ENCODE measurements around the gene OR5H2.

OR5H2 gene

GRCh38 chr3:98282205-98282604 is at the start of gene OR5H2:
Gene OR5H2, plus strand, starts transcription at chr3:98282505. Its CDS starts 398 bp downstream, at chr3:98282903.
- H3K36me3 ChIP-seq (ENCODE audit: control insufficient read depth, insufficient read depth, low read length): no peaks in the 10 kb centered on the region
- H2AFZ ChIP-seq: no peak within 1 kb of the TSS
- no peak within 1 kb of the TSS for H3K4me2 ChIP-seq (ENCODE audit: low read length)
- no peaks in the 10 kb centered on the region for H3K27me3 ChIP-seq (ENCODE audit: control insufficient read depth, insufficient read depth, low read length)
- no peaks in the 10 kb centered on the region for H3K9me3 ChIP-seq (ENCODE audit: control insufficient read depth, low read length)
- H3K9ac ChIP-seq: no peak within 1 kb of the TSS
- no peak within 1 kb of the TSS for H3K27ac ChIP-seq
- H3K4me3 ChIP-seq (ENCODE audit: low read depth, low read length): no peak within 1 kb of the TSS
- no peak for TF ChIP-seq CTCF (IDR thresholded peaks at IDR 0.05)
- H3K4me1 ChIP-seq: no peaks in the 10 kb centered on the region
- H3K79me2 ChIP-seq: no peaks in the 10 kb centered on the region

GRCh38 chr3:98233468-98233867 is 48.8 kb upstream of the OR5H2 start:
- no peaks in the 10 kb centered on the region for H3K36me3 ChIP-seq (ENCODE audit: control insufficient read depth, insufficient read depth, low read length)
- no peak overlapping the region for H3K27ac ChIP-seq
- no peaks in the 10 kb centered on the region for H3K9me3 ChIP-seq (ENCODE audit: control insufficient read depth, low read length)
- no peak for TF ChIP-seq CTCF (IDR thresholded peaks at IDR 0.05)
- no peak overlapping the region for H2AFZ ChIP-seq
- H3K4me2 ChIP-seq (ENCODE audit: low read length): no peak overlapping the region
- H3K9ac ChIP-seq: no peak overlapping the region
- H3K4me1 ChIP-seq: no peaks in the 10 kb centered on the region
- no peaks in the 10 kb centered on the region for H3K27me3 ChIP-seq (ENCODE audit: control insufficient read depth, insufficient read depth, low read length)
- H3K4me3 ChIP-seq (ENCODE audit: low read depth, low read length): no peak overlapping the region
- no peaks in the 10 kb centered on the region for H3K79me2 ChIP-seq

GRCh38 chr3:98240131-98240530 is 42.2 kb upstream of the OR5H2 start:
- H2AFZ ChIP-seq: no peak overlapping the region
- H3K4me3 ChIP-seq (ENCODE audit: low read depth, low read length): no peak overlapping the region
- no peaks in the 10 kb centered on the region for H3K36me3 ChIP-seq (ENCODE audit: control insufficient read depth, insufficient read depth, low read length)
- TF ChIP-seq CTCF (IDR thresholded peaks at IDR 0.05): no peak
- no peaks in the 10 kb centered on the region for H3K9me3 ChIP-seq (ENCODE audit: control insufficient read depth, low read length)
- H3K9ac ChIP-seq: no peak overlapping the region
- no peaks in the 10 kb centered on the region for H3K27me3 ChIP-seq (ENCODE audit: control insufficient read depth, insufficient read depth, low read length)
- H3K27ac ChIP-seq: no peak overlapping the region
- H3K4me2 ChIP-seq (ENCODE audit: low read length): no peak overlapping the region
- no peaks in the 10 kb centered on the region for H3K4me1 ChIP-seq
- no peaks in the 10 kb centered on the region for H3K79me2 ChIP-seq

GRCh38 chr3:98242155-98242554 is 40.1 kb upstream of the OR5H2 start:
- Histone ChIP-seq H3K27ac (no peak overlapping the region), H3K4me1 (no peaks in the 10 kb centered on the region), H2AFZ (no peak overlapping the region), H3K4me3 (ENCODE audit: low read depth, low read length) (no peak overlapping the region), H3K9ac (no peak overlapping the region), H3K9me3 (ENCODE audit: control insufficient read depth, low read length) (no peaks in the 10 kb centered on the region), H3K79me2 (no peaks in the 10 kb centered on the region), H3K36me3 (ENCODE audit: control insufficient read depth, insufficient read depth, low read length) (no peaks in the 10 kb centered on the region), H3K4me2 (ENCODE audit: low read length) (no peak overlapping the region), H3K27me3 (ENCODE audit: control insufficient read depth, insufficient read depth, low read length) (no peaks in the 10 kb centered on the region)
- TF ChIP-seq CTCF (IDR thresholded peaks at IDR 0.05): no peak

- Histone ChIP-seq H3K9me3 (ENCODE audit: control insufficient read depth, low read length) (no peaks in the 10 kb centered on the region), H3K27me3 (ENCODE audit: control insufficient read depth, insufficient read depth, low read length) (no peaks in the 10 kb centered on the region), H2AFZ (no peak overlapping the region), H3K9ac (no peak overlapping the region), H3K79me2 (no peaks in the 10 kb centered on the region), H3K4me2 (ENCODE audit: low read length) (no peak overlapping the region), H3K36me3 (ENCODE audit: control insufficient read depth, insufficient read depth, low read length) (no peaks in the 10 kb centered on the region), H3K27ac (no peak overlapping the region), H3K4me1 (no peaks in the 10 kb centered on the region), H3K4me3 (ENCODE audit: low read depth, low read length) (no peak overlapping the region)
- TF ChIP-seq CTCF (IDR thresholded peaks at IDR 0.05): no peak
Measured at GRCh38 chr3:98243843-98244242, 38.5 kb upstream of the OR5H2 start.

Data from parathyroid adenoma (tissue), 2 donors.